Breast epithelium (tissue), 3 donors: ENCODE results near the gene PFKP.

Experiments used
- POLR2A ChIP-seq: fragments of 450-650 bp; IDR thresholded peaks from one replicate; pipeline ENCODE4 v1.6.1; 2016; ENCODE audit warnings: antibody characterized with exemption, mild to moderate bottlenecking, moderate library complexity
- POLR2AphosphoS5 ChIP-seq, 3 donors: sonication (generic); formaldehyde crosslinking; IDR thresholded peaks; one replicate each; pipeline ENCODE4 v1.6.1; 2017; ENCODE audit warnings: antibody characterized with exemption in 3 of 3
- TF ChIP-seq, protein P1 (sequence below), 3 donors: fragments of 450-650 bp; IDR thresholded peaks; one replicate each; pipeline ENCODE4 v1.5.1; 2016 to 2017; ENCODE audit warnings: antibody characterized with exemption in 3 of 3, mild to moderate bottlenecking in 3 of 3, moderate library complexity in 3 of 3

DNA sequence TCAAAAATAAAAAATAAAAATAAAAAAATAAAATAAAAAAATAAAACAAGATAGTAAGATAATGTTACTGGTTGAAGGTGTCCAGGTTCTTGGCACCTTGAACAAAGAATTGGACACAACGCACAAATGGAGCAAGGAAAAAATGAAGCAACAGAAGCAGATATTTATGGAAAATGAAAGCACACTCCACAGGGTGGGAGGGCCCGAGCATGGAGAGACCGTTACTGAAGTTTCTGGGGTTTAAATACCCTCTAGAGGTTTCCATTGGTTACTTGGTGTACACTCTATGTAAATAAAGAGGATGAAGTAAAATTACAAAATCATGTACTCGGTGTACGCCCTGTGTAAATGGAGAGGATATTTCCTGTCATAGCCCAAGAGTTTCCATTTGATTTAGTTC, 15.7 kb upstream of the PFKP start:
- TF ChIP-seq, protein P1, sequence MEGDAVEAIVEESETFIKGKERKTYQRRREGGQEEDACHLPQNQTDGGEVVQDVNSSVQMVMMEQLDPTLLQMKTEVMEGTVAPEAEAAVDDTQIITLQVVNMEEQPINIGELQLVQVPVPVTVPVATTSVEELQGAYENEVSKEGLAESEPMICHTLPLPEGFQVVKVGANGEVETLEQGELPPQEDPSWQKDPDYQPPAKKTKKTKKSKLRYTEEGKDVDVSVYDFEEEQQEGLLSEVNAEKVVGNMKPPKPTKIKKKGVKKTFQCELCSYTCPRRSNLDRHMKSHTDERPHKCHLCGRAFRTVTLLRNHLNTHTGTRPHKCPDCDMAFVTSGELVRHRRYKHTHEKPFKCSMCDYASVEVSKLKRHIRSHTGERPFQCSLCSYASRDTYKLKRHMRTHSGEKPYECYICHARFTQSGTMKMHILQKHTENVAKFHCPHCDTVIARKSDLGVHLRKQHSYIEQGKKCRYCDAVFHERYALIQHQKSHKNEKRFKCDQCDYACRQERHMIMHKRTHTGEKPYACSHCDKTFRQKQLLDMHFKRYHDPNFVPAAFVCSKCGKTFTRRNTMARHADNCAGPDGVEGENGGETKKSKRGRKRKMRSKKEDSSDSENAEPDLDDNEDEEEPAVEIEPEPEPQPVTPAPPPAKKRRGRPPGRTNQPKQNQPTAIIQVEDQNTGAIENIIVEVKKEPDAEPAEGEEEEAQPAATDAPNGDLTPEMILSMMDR (IDR thresholded peaks at IDR 0.05), result no peak
- TF ChIP-seq POLR2AphosphoS5 (IDR thresholded peaks at IDR 0.05) (no peak), POLR2A (no peak)
